Fibroblast of villous mesenchyme (primary cell): ENCODE results near the gene OVCA2. TPM values are rescaled to one million over a fixed set of nuclear protein-coding genes. Genes with fewer than 3 reads are reported as not detected.
A peak's percentile ranks its signal among the peaks of the same experiment; 100 is the strongest.

Experiments
- DNase-seq: peaks from one replicate; pipeline ENCODE4 v3.0.0-alpha.2; 2010; ENCODE audit warnings: low read depth
- H3K4me3 ChIP-seq: 2 replicates; pipeline ENCODE4 v1.5.1; 2011; ENCODE audit warnings: low read depth, mild to moderate bottlenecking, low read length
- total RNA-seq: library from RNA; depleted of rRNA; stranded (reverse); fragments of >200 nt; gene quantifications from 2 replicates; pipeline ENCODE4 v1.2.3, GENCODE V29; 2012
- TF ChIP-seq, protein P1 (sequence below): IDR thresholded peaks from 2 replicates; pipeline ENCODE4 v1.5.1; 2012; ENCODE audit warnings: low read depth, mild to moderate bottlenecking, low read length; ENCODE audit not compliant: insufficient read depth

Gene OVCA2
- total RNA-seq, 1 donor: 48.4 TPM

DNA sequence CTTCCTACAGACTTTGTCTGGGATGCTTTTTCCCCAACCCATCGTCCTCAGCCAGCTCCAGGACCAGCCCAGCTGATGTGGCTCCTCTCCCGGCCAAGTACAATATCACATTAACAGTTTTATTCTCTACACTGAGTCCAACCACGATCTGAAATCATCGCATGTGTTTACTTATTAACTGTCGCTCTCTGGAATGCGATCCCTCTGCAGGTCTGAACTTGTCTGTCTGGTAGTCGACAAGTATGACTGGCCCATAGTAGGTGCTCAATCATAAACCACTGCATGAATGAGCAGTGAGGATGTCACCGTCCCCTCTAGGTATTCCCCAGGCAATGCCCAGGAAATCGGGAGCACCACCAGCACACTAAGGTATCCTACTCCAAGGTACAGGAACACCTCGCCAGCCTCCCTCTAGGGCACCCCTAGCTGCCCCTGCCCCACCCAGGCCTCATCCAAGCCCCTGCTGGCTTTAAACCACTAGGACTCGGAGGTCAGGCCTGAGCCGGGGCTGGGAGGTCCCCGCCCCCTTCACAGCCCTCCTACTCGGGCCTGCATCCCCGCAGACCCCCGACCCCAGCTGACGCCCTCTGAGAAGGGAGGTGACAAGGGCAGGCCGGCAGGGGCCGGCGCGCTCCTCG, 44.4 kb upstream of the OVCA2 start:
- TF ChIP-seq, protein P1, sequence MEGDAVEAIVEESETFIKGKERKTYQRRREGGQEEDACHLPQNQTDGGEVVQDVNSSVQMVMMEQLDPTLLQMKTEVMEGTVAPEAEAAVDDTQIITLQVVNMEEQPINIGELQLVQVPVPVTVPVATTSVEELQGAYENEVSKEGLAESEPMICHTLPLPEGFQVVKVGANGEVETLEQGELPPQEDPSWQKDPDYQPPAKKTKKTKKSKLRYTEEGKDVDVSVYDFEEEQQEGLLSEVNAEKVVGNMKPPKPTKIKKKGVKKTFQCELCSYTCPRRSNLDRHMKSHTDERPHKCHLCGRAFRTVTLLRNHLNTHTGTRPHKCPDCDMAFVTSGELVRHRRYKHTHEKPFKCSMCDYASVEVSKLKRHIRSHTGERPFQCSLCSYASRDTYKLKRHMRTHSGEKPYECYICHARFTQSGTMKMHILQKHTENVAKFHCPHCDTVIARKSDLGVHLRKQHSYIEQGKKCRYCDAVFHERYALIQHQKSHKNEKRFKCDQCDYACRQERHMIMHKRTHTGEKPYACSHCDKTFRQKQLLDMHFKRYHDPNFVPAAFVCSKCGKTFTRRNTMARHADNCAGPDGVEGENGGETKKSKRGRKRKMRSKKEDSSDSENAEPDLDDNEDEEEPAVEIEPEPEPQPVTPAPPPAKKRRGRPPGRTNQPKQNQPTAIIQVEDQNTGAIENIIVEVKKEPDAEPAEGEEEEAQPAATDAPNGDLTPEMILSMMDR: no peak
- DNase-seq: no peak
- H3K4me3 ChIP-seq: no peak overlapping the region

DNA sequence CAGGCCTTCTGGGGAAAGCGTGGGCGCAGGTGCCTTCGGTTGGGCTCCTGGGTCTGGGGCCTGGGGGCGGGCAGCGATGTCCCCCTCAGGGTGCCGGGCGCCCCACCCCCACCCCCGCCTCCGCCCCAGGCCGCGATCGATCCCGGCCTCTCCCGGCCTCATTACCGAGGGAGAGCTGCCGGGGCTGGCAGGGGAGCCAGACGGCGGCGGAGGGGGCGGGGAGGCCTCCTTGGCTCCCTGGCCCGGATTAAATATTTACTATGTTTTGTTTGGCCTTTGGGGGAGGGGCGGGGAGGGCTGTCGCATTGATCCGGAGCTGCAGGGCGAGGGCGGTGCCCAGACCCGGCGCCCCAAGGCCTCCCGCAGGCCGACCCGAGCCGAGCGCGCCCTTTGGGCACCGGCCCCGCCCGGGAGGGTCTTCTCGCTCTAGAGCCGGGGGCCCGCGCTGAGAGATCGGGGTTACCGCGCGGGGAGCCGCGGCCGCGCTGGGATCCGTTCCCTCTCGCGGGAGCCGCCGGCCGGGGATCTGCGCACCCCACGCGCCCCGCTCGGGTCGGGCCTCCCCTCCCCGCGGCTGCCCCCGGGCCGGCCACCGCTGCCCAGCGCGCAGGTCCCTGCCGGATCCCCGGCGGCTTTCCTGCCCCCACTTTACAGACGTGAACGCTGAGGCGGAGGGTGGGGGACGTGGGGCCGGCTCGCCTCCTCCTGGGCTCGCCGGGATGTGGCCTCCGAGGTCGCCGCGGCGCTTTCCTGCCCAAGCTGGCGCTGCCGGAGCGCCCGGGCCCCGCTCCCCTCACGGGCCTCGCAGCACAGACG, 43.7 kb upstream of the OVCA2 start:
- TF ChIP-seq, protein P1: no peak
- no peak for DNase-seq
- peak overlapping the region; percentile 40 for H3K4me3 ChIP-seq

DNA sequence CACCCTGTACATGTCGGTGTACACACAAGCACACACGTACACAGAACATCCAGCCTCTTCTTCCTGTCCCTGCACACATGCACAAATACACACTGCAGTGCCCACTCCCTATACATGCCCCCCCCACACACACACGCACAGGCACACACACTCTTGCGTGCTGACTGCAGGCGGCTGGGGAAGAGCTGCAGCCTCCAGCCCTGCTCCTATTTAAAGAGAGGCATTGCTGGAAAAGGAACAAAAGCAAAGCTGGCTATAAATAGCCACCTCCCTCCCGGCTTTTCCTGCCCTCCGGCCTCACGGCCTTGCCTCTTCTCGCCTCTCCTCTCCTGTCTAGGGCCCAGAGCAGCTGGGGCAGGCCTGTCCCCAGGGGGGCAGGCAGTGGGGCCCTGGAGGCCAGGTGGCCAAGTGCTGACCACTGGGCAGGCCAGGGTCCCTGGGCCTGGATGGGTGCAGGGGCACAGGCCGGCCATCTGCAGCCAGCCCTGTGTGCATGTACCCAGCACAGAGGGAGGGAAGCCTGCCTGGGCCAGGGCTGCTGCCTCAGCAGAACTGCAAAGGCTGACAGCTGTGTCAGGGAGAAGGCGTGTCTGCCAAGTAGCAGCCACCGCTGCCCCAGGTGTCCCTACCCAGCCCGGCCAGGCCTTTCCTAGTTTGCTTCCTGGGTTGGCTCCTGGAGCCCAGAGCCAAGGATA, 42.1 kb upstream of the OVCA2 start:
- TF ChIP-seq, protein P1: no peak
- H3K4me3 ChIP-seq: no peak overlapping the region
- peak; percentile 24 for DNase-seq

DNA sequence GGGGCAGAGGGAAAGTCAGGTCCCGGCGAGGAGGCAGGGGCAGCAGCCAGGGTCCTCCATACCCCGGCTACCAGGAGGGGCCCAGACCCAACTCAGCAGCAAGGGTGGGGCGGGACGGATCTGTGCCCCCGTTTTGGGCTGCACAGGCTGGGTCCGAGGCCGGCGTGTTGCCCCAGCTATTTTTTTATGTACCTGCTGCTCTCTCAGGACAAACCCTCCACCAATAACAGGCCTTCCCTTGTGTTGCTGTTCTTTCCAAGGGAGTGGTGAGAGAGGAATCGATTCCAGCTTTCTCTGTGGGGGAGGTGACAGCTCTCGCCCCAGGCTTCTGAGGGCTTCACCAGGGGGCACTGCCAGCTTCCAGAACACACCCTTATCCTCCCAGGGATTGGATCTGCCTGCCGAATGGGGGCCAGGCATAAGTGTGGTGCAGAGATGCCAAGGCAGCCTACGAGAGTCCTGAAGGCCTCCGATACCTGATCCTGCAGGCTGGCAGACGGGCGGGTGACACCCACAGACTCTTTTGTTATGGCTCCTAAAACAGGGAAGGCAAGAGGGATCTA, 39.0 kb upstream of the OVCA2 start:
- TF ChIP-seq, protein P1: no peak
- no peak for DNase-seq
- no peak overlapping the region for H3K4me3 ChIP-seq

DNA sequence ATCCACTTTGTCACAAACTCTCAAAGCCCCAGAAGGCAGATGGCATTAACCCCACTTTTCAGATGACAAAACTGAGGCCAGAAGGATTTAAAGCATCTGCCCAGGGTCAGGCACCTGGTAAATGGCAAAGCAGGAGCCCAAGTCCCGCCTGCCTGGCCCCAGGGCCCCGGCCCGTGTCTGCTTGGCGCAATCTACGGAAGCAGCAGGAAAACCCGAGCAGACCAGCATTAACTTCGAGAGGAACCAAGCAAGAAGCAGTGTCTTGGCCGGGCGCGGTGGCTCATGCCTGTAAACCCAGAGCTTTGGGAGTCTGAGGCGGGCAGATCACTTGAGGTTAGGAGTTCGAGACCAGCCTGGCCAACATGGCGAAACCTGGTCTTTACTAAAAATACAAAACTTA, 38.3 kb upstream of the OVCA2 start:
- no peak for DNase-seq
- no peak overlapping the region for H3K4me3 ChIP-seq
- TF ChIP-seq, protein P1: no peak

DNA sequence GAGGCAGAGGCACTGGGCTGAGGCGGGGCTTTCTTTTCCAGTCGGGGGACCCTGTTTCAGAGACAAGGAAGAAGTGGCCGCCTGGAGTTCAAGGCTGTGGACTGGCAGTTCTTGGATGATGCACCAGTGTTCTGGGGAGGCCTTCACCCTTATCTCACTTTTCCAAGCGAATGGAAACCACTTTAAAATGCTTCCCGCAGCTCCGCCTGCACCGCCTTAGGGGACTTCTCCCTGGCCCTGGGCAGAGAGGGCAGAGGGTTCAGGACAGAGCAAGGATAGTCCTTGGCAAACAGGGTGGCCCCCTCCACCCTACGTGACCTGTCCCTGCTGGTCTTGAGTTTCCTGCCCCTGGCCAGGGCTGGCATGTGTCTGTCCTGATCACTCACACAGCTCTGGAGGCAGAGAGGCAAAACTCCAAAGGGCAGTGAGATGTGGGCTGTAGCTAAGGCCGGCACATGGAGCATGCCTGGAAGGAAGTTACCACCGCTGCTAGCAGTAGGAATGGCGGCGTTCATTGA, 37.3 kb upstream of the OVCA2 start:
- DNase-seq: no peak
- no peak overlapping the region for H3K4me3 ChIP-seq
- TF ChIP-seq, protein P1: no peak
